Measurements from ENCODE around the gene PPP2R5B. TPM values are rescaled to one million over a fixed set of nuclear protein-coding genes. Genes with fewer than 3 reads are reported as not detected.
A peak's percentile ranks its signal among the peaks of the same experiment; 100 is the strongest.

The PPP2R5B gene
- total and polyA plus RNA-seq, 9 of the 15 experiments (the other 6 are each of a cell fraction or from before 2014, with no cell fraction given) = 0.10 to 7.8 (median 3.3) TPM

- ATAC-seq = no peak
- in situ Hi-C loops (cut with MboI) (no loop called here), intact Hi-C loops (cut with micrococcal nuclease) (no loop called here)
- no peak for FAIRE-seq
- no peak for DNase-seq (ENCODE audit: extremely low read depth in 1 of 4, low spot score in 3 of 4)
- H3K9me1 ChIP-seq (ENCODE audit: control insufficient read depth, insufficient read depth, low read length) = peaks cover 5% of the 10 kb centered on the region
- H3K27me3 ChIP-seq (ENCODE audit: control insufficient read depth in 2 of 2, insufficient read depth in 2 of 2, low read length in 2 of 2) = no peaks in the 10 kb centered on the region
- H3K4me1 ChIP-seq (replicated peaks in 1 of 2; ENCODE audit: control insufficient read depth in 2 of 2, insufficient read depth in 2 of 2, low read length in 2 of 2) = peaks cover 3 to 38% of the 10 kb centered on the region in 2 experiments; a peak in 4 of 5 replicates
- 90% methylated on average over 20 of the region's 27 CpGs for WGBS (ENCODE audit: insufficient coverage, low coverage, missing lambda C conversion rate)
- no peak overlapping the region for H3K9ac ChIP-seq (ENCODE audit: insufficient read depth in 1 of 2, low read depth in 2 of 2, low read length in 2 of 2)
- H3K4me2 ChIP-seq (ENCODE audit: insufficient read depth, low read length) = no peak overlapping the region
- H3K27ac ChIP-seq (ENCODE audit: extremely low read depth, low read depth, low read length) = no peak overlapping the region
- no TSS peak for BruUV-seq (replicated peaks)
- no peak overlapping the region for H3K4me3 ChIP-seq
- no peaks in the 10 kb centered on the region for H4K20me1 ChIP-seq (replicated peaks; ENCODE audit: control insufficient read depth, insufficient read depth, low read length)
- no peak overlapping the region for H2AFZ ChIP-seq (ENCODE audit: low read depth, low read length)
- H3K9me3 ChIP-seq (replicated peaks; ENCODE audit: control insufficient read depth, insufficient read depth, low read depth, low read length) = no peaks in the 10 kb centered on the region
- POLR2A ChIA-PET = interaction anchor here (0.6 kb wide), 1 partner anchor 44 kb away, joined by 5 read pairs; no protein-coding TSS in a partner anchor
- CTCF ChIA-PET (ENCODE audit: low intra/inter-chr PET ratio) = interaction anchor here (0.7 kb wide), 1 partner anchor 431 kb away, joined by 3 read pairs; no protein-coding TSS in a partner anchor
- peaks cover 82% of the 10 kb centered on the region; the same call in 2 of the 3 replicates for H3K36me3 ChIP-seq (ENCODE audit: control insufficient read depth, insufficient read depth, low read length)
- peaks cover 8% of the 10 kb centered on the region for H3K79me2 ChIP-seq (ENCODE audit: control insufficient read depth, insufficient read depth, low read length)
- TF ChIP-seq POLR2G (IDR thresholded peaks at IDR 0.05; ENCODE audit: low read depth, low read length) (peak; percentile 36), SREBF2 (CRISPR knock-in tag; IDR thresholded peaks at IDR 0.05) (no peak)
Observed at GRCh38 chr11:64910451-64911093, 13.9 kb upstream of the PPP2R5B start.

GRCh38 chr11:64911142-64911541 is 13.3 kb upstream of the PPP2R5B start:
- CTCF ChIA-PET (ENCODE audit: low intra/inter-chr PET ratio) = no interaction called here
- peaks cover 76% of the 10 kb centered on the region; the same call in 2 of the 3 replicates for H3K36me3 ChIP-seq (ENCODE audit: control insufficient read depth, insufficient read depth, low read length)

More at GRCh38 chr11:64911142-64911541, 13.3 kb upstream of the PPP2R5B start:
- intact Hi-C loops (cut with micrococcal nuclease) (no loop called here), in situ Hi-C loops (cut with MboI) (no loop called here)
- ATAC-seq (no peak), FAIRE-seq (no peak), DNase-seq (ENCODE audit: extremely low read depth in 1 of 4, low spot score in 3 of 4) (no peak)
- peaks cover 5% of the 10 kb centered on the region for H3K9me1 ChIP-seq (ENCODE audit: control insufficient read depth, insufficient read depth, low read length)
- no peak overlapping the region for H3K27ac ChIP-seq (ENCODE audit: extremely low read depth, low read depth, low read length)
- no peaks in the 10 kb centered on the region for H4K20me1 ChIP-seq (replicated peaks; ENCODE audit: control insufficient read depth, insufficient read depth, low read length)
- no peak overlapping the region for H3K4me3 ChIP-seq
- H3K4me1 ChIP-seq (replicated peaks in 1 of 2; ENCODE audit: control insufficient read depth in 2 of 2, insufficient read depth in 2 of 2, low read length in 2 of 2) = peaks cover 8 to 43% of the 10 kb centered on the region in 2 experiments; a peak in 4 of 5 replicates
- WGBS (ENCODE audit: insufficient coverage, low coverage, missing lambda C conversion rate) = 91% methylated on average over 7 of the region's 7 CpGs
- H3K79me2 ChIP-seq (ENCODE audit: control insufficient read depth, insufficient read depth, low read length) = peaks cover 13% of the 10 kb centered on the region
- TF ChIP-seq MEIS2 (IDR thresholded peaks at IDR 0.05; ENCODE audit: partially characterized antibody) (no peak), SMAD4 (CRISPR knock-in tag; conservative IDR thresholded peaks at IDR 0.05) (no peak)
- no peaks in the 10 kb centered on the region for H3K9me3 ChIP-seq (replicated peaks; ENCODE audit: control insufficient read depth, insufficient read depth, low read depth, low read length)
- no TSS peak for BruUV-seq (replicated peaks)
- H3K27me3 ChIP-seq (ENCODE audit: control insufficient read depth in 2 of 2, insufficient read depth in 2 of 2, low read length in 2 of 2) = no peaks in the 10 kb centered on the region
- H3K9ac ChIP-seq (ENCODE audit: insufficient read depth in 1 of 2, low read depth in 2 of 2, low read length in 2 of 2) = no peak overlapping the region
- POLR2A ChIA-PET = interaction anchor here (0.6 to 0.8 kb wide), 3 partner anchors 8 to 26 kb away, joined by 3 read pairs; no protein-coding TSS in a partner anchor
- no peak overlapping the region for H2AFZ ChIP-seq (ENCODE audit: low read depth, low read length)
- no peak overlapping the region for H3K4me2 ChIP-seq (ENCODE audit: insufficient read depth, low read length)
